GM12878 (cell line): ENCODE data around the gene RPS6KA2. TPM values are rescaled to one million over a fixed set of nuclear protein-coding genes. Genes with fewer than 3 reads are reported as not detected.

ENCODE experiments used
- ATAC-seq: fragments of 200-7000 bp; cut with Tn5 transposase; 3 replicates; pipeline ENCODE4 v1.9.1; 2020; ENCODE audit warnings: mild to moderate bottlenecking, moderate library complexity
- BruUV-seq: library from RNA; stranded (reverse); fragments of 400-500 nt; replicated peaks from 2 replicates; lab custom pipeline; 2021; lab: Mats Ljungman, UMichigan
- CTCF ChIA-PET: fragments of 300-600 bp; sonication (Branson Sonifier 250); formaldehyde crosslinking; extraction: SDS; loops from one replicate; lab custom pipeline; 2021; ENCODE audit warnings: inconsistent platforms; lab: Yijun Ruan, JAX
- POLR2A ChIA-PET: fragments of 350-600 bp; formaldehyde crosslinking; extraction: SDS; loops from one replicate; lab custom pipeline; 2021; ENCODE audit warnings: inconsistent platforms; lab: Charles Lee
- RAD21 ChIA-PET: fragments of 300-600 bp; sonication (Branson Sonifier 250); formaldehyde crosslinking; loops from one replicate; lab custom pipeline; 2023; ENCODE audit warnings: antibody characterized with exemption; ENCODE audit not compliant: unreplicated experiment; lab: Charles Lee
- SMC1A ChIA-PET: fragments of 300-600 bp; sonication (Branson Sonifier 250); formaldehyde crosslinking; loops from one replicate; lab custom pipeline; 2023; ENCODE audit not compliant: unreplicated experiment, uncharacterized antibody; lab: Charles Lee
- DNase-seq: peaks from one replicate; pipeline ENCODE4 v3.0.0-alpha.2; 2011; ENCODE audit warnings: low read depth, low spot score
- FAIRE-seq: peaks from 3 replicates; lab custom pipeline; 2011; peaks lifted over from hg19 to GRCh38; lab: Jason Lieb, UNC
- H2AFZ ChIP-seq: 2 replicates; pipeline ENCODE4 v1.6.0; 2011; ENCODE audit warnings: low read depth, low read length, control low read depth; ENCODE audit not compliant: control insufficient read depth
- H3K27ac ChIP-seq: 2 replicates; pipeline ENCODE4 v1.5.1; 2011; ENCODE audit warnings: control low read depth; ENCODE audit not compliant: control insufficient read depth, insufficient read depth
- H3K27me3 ChIP-seq, 2 experiments: replicated peaks in 1 of 2; 2 replicates each; pipeline versions ENCODE4 v1.6.0 to v1.6.1; 2011; ENCODE audit warnings: low read length in 1 of 2; ENCODE audit not compliant: control insufficient read depth in 2 of 2, insufficient read depth in 2 of 2
- H3K36me3 ChIP-seq, 2 experiments: 2 replicates each; pipeline ENCODE4 v1.5.1; 2011; ENCODE audit warnings: low read length in 1 of 2; ENCODE audit not compliant: control insufficient read depth in 2 of 2, insufficient read depth in 2 of 2
- H3K4me1 ChIP-seq: 2 replicates; pipeline ENCODE4 v1.6.1; 2011; ENCODE audit warnings: mild to moderate bottlenecking, low read length, moderate library complexity, mixed read lengths; ENCODE audit not compliant: control insufficient read depth, insufficient read depth
- H3K4me2 ChIP-seq: 2 replicates; pipeline ENCODE4 v1.6.0; 2011; ENCODE audit warnings: control low read depth; ENCODE audit not compliant: control insufficient read depth, insufficient read depth
- H3K4me3 ChIP-seq: fragments of 200-600 bp; sonication (generic); 2 replicates; pipeline ENCODE4 v1.5.1; 2016
- H3K79me2 ChIP-seq: 2 replicates; pipeline ENCODE4 v1.6.0; 2011; ENCODE audit warnings: low read length; ENCODE audit not compliant: control insufficient read depth, insufficient read depth
- H3K9ac ChIP-seq: 2 replicates; pipeline ENCODE4 v1.8.0; 2011; ENCODE audit warnings: low read length, control low read depth, mixed read lengths; ENCODE audit not compliant: control insufficient read depth, insufficient read depth
- H3K9me3 ChIP-seq: replicated peaks from 3 replicates; pipeline ENCODE4 v1.5.1; 2011; ENCODE audit warnings: mild to moderate bottlenecking, low read length; ENCODE audit not compliant: control insufficient read depth, insufficient read depth
- H4K20me1 ChIP-seq: 2 replicates; pipeline ENCODE4 v1.6.0; 2011; ENCODE audit not compliant: control insufficient read depth, insufficient read depth
- CBFB ChIP-seq: IDR thresholded peaks from 2 replicates; pipeline ENCODE4 v1.6.1; 2016; ENCODE audit warnings: antibody characterized with exemption, low read depth
- HDAC6 ChIP-seq: fragments of 200-600 bp; sonication (generic); IDR thresholded peaks from one replicate; pipeline ENCODE4 v1.8.0; 2017; ENCODE audit warnings: antibody characterized with exemption; ENCODE audit not compliant: unreplicated experiment
- NFIC ChIP-seq: IDR thresholded peaks from 2 replicates; pipeline ENCODE4 v1.6.1; 2012; ENCODE audit warnings: low read depth, mild to moderate bottlenecking, inconsistent platforms, low read length, moderate library complexity
- NR2C1 ChIP-seq: fragments of 450-650 bp; IDR thresholded peaks from 2 replicates; pipeline ENCODE4 v1.6.1; 2017; ENCODE audit warnings: antibody characterized with exemption, mild to moderate bottlenecking, moderate library complexity
- SIN3A ChIP-seq: IDR thresholded peaks from 2 replicates; pipeline ENCODE4 v1.6.1; 2012; ENCODE audit warnings: low read depth, low read length, improper control_type of control experiment
- ZNF274 ChIP-seq: IDR thresholded peaks from one replicate; pipeline ENCODE4 v1.8.0; 2011; ENCODE audit not compliant: insufficient read length, insufficient read depth
- WGBS: methylation state at CpG from one replicate; pipeline ENCODE4 v1.1.6; 2016; ENCODE audit warnings: low lambda C conversion rate; ENCODE audit not compliant: insufficient replicate concordance, insufficient coverage; ENCODE audit errors: missing lambda C conversion rate; 5-methylcytosine and 5-hydroxymethylcytosine counted together
- in situ Hi-C: fragments of 300-500 bp; cut with MboI; formaldehyde crosslinking; loops from 9 replicates; pipeline ENCODE4 v1.14.3; 2018; ENCODE audit warnings: mixed read lengths
- intact Hi-C: fragments of 100-400 bp; cut with micrococcal nuclease; formaldehyde crosslinking; loops from one replicate; pipeline ENCODE4 v1.14.2; 2022; ENCODE audit not compliant: unreplicated experiment
- polyA plus RNA-seq, 11 experiments: library from polyadenylated mRNA; depleted of rRNA in 4 of 11; unstranded in 6 of 11; stranded (reverse) in 5 of 11; fragments of >200 nt; fragmentation: Nextera tagmentation in 4 of 11; fragmentation: Illumina TruSeq in 1 of 11; extraction: Ambion mirVana in 4 of 11; extraction: Trizol in 1 of 11; gene quantifications; 1 replicate in 1 of 11; 2 replicates in 10 of 11; pipeline versions ENCODE4 v1.2.1 to v1.2.3, GENCODE V29; 2011 to 2016; ENCODE audit warnings: inconsistent platforms in 2 of 11, missing spikeins in 2 of 11, low read depth in 1 of 11
- total RNA-seq, 4 experiments: library from RNA; depleted of rRNA in 3 of 4; stranded (reverse); fragments of >200 nt in 3 of 4; fragmentation: Illumina TruSeq in 1 of 4; extraction: Trizol in 1 of 4; gene quantifications; 2 replicates each; pipeline versions ENCODE4 v1.2.1 to v1.2.3, GENCODE V29; 2013 to 2021
- TF ChIP-seq, protein P1 (sequence below): fragments of 450-650 bp; IDR thresholded peaks from 2 replicates; pipeline ENCODE4 v1.6.1; 2016; ENCODE audit warnings: mild to moderate bottlenecking, moderate library complexity, borderline replicate concordance
- TF ChIP-seq, protein P2 (sequence below): IDR thresholded peaks from 2 replicates; pipeline ENCODE4 v1.6.1; 2012; ENCODE audit warnings: low read length, inconsistent platforms

RPS6KA2 gene
- total and polyA plus RNA-seq, 10 of the 15 experiments (the other 5 are each of a cell fraction or from before 2014, with no cell fraction given): 0.02 to 1.0 (median 0.22) TPM; not detected in 1

DNA sequence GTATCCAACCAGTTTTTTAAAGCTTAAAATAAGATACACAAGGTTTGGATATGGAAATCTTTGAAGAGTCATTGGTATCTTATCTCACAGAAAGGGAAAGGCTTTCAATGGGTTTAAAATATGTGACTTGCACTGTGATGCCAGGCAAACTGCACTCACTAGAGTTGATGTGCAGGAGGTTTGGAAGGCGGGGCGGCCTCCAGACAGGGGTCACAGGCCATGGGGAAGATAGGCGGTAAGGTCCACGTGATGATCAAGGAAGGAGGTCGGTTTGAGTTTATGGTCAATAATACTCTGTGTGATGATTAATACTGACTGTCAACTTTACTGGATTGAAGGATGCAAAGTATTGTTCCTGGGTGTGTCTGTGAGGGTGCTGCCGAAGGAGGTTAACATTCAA lies 31.1 kb downstream of the RPS6KA2 start:
- no peaks in the 10 kb centered on the region for H3K27me3 ChIP-seq
- ChIA-PET SMC1A (no interaction called here), CTCF (no interaction called here), POLR2A (no interaction called here), RAD21 (no interaction called here)
- H3K36me3 ChIP-seq: no peaks in the 10 kb centered on the region
- no peaks in the 10 kb centered on the region for H3K4me1 ChIP-seq
- TF ChIP-seq CBFB: no peak
- TF ChIP-seq HDAC6: no peak
- TF ChIP-seq ZNF274: no peak
- no peak for TF ChIP-seq SIN3A
- no peak for TF ChIP-seq NFIC
- TF ChIP-seq, protein P1, sequence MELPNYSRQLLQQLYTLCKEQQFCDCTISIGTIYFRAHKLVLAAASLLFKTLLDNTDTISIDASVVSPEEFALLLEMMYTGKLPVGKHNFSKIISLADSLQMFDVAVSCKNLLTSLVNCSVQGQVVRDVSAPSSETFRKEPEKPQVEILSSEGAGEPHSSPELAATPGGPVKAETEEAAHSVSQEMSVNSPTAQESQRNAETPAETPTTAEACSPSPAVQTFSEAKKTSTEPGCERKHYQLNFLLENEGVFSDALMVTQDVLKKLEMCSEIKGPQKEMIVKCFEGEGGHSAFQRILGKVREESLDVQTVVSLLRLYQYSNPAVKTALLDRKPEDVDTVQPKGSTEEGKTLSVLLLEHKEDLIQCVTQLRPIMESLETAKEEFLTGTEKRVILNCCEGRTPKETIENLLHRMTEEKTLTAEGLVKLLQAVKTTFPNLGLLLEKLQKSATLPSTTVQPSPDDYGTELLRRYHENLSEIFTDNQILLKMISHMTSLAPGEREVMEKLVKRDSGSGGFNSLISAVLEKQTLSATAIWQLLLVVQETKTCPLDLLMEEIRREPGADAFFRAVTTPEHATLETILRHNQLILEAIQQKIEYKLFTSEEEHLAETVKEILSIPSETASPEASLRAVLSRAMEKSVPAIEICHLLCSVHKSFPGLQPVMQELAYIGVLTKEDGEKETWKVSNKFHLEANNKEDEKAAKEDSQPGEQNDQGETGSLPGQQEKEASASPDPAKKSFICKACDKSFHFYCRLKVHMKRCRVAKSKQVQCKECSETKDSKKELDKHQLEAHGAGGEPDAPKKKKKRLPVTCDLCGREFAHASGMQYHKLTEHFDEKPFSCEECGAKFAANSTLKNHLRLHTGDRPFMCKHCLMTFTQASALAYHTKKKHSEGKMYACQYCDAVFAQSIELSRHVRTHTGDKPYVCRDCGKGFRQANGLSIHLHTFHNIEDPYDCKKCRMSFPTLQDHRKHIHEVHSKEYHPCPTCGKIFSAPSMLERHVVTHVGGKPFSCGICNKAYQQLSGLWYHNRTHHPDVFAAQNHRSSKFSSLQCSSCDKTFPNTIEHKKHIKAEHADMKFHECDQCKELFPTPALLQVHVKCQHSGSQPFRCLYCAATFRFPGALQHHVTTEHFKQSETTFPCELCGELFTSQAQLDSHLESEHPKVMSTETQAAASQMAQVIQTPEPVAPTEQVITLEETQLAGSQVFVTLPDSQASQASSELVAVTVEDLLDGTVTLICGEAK: no peak
- no peak for TF ChIP-seq NR2C1
- TF ChIP-seq, protein P2, sequence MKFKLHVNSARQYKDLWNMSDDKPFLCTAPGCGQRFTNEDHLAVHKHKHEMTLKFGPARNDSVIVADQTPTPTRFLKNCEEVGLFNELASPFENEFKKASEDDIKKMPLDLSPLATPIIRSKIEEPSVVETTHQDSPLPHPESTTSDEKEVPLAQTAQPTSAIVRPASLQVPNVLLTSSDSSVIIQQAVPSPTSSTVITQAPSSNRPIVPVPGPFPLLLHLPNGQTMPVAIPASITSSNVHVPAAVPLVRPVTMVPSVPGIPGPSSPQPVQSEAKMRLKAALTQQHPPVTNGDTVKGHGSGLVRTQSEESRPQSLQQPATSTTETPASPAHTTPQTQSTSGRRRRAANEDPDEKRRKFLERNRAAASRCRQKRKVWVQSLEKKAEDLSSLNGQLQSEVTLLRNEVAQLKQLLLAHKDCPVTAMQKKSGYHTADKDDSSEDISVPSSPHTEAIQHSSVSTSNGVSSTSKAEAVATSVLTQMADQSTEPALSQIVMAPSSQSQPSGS: no peak
- H4K20me1 ChIP-seq: no peaks in the 10 kb centered on the region
- in situ Hi-C loops (no loop called here), intact Hi-C loops (no loop called here)
- H2AFZ ChIP-seq: no peak overlapping the region
- no TSS peak for BruUV-seq
- no peak overlapping the region for H3K4me3 ChIP-seq
- no peak for ATAC-seq
- no peak overlapping the region for H3K9ac ChIP-seq
- H3K79me2 ChIP-seq: no peaks in the 10 kb centered on the region
- no peak for FAIRE-seq
- H3K27ac ChIP-seq: no peak overlapping the region
- WGBS: 66% methylated on average over 6 of the region's 6 CpGs
- no peak for DNase-seq
- H3K9me3 ChIP-seq: no peaks in the 10 kb centered on the region
- H3K4me2 ChIP-seq: no peak overlapping the region
